ENCODE results near the gene ULK4. TPM values are rescaled to one million over a fixed set of nuclear protein-coding genes. Genes with fewer than 3 reads are reported as not detected.

Gene ULK4
- total and polyA plus RNA-seq, 2 of the 4 experiments (the other 2 are of a cell fraction): 2.7 to 5.0 TPM

- Histone ChIP-seq H3K4me1 (ENCODE audit: control insufficient read depth, insufficient read depth, low read length) (no peaks in the 10 kb centered on the region), H3K79me1 (ENCODE audit: low read depth in 1 of 2, low read length in 2 of 2) (no peaks in the 10 kb centered on the region), H3K23ac (ENCODE audit: low read depth, low read length) (no peak overlapping the region), H2BK15ac (ENCODE audit: low read depth, low read length) (no peak overlapping the region), H3K36me3 (ENCODE audit: control insufficient read depth, insufficient read depth, low read length) (no peaks in the 10 kb centered on the region), H3K27ac (ENCODE audit: insufficient read depth, low read length) (no peak overlapping the region), H4K5ac (ENCODE audit: low read depth, low read length) (no peak overlapping the region), H3K9me1 (ENCODE audit: insufficient read depth, low read length) (no peaks in the 10 kb centered on the region), H2AK5ac (ENCODE audit: low read depth, low read length) (no peak overlapping the region), H2BK20ac (ENCODE audit: low read depth, low read length) (no peak overlapping the region), H2AK9ac (replicated peaks; ENCODE audit: low read depth, low read length, poor library complexity) (no peak overlapping the region), H4K8ac (ENCODE audit: low read depth in 2 of 2, low read length in 2 of 2) (no peak overlapping the region), H4K91ac (ENCODE audit: insufficient read depth, low read depth, low read length) (no peak overlapping the region), H2BK5ac (ENCODE audit: low read depth, low read length, poor library complexity, severe bottlenecking) (no peak overlapping the region), H2AFZ (replicated peaks; ENCODE audit: low read length, poor library complexity) (no peak overlapping the region), H3K27me3 (ENCODE audit: control insufficient read depth, insufficient read depth, low read length) (0 out of 2 replicates have a peak, but pooled peaks cover 1% of the 10 kb centered on the region), H3K4me3 (ENCODE audit: insufficient read depth, low read depth, low read length) (no peak overlapping the region), H3K56ac (ENCODE audit: extremely low read depth, insufficient read depth, low read length) (no peak overlapping the region), H4K20me1 (ENCODE audit: insufficient read depth, low read length) (no peaks in the 10 kb centered on the region), H3K4me2 (ENCODE audit: low read depth, low read length) (no peak overlapping the region), H3K14ac (replicated peaks; ENCODE audit: low read depth, low read length) (no peak overlapping the region), H2BK120ac (ENCODE audit: low read depth, low read length) (no peak overlapping the region), H3K9me3 (ENCODE audit: control insufficient read depth, insufficient read depth, low read length) (no peaks in the 10 kb centered on the region), H3K4ac (ENCODE audit: low read depth, low read length) (no peak overlapping the region), H3K18ac (ENCODE audit: low read depth, low read length) (no peak overlapping the region), H3K9ac (ENCODE audit: low read depth, low read length) (no peak overlapping the region)
- dilution Hi-C loops (cut with HindIII; ENCODE audit: low sequenced_read_pairs, unreplicated experiment): no loop called here
- WGBS, 2 experiments (ENCODE audit: extremely low coverage in 2 of 2, insufficient read length in 1 of 2): no CpG with 5 or more reads among the region's 4 CpGs
- ChIA-PET CTCF (interaction anchor here (0.6 kb wide), 1 partner anchor 1128 kb away, joined by 3 read pairs; no protein-coding TSS in a partner anchor), POLR2A (ENCODE audit: unreplicated experiment) (no interaction called here)
- in situ Hi-C loops (cut with MboI; ENCODE audit: low sequenced_read_pairs): no loop called here
- BruUV-seq (replicated peaks): no TSS peak
- no peak for TF ChIP-seq USF2 (IDR thresholded peaks at IDR 0.05; ENCODE audit: low read depth, low read length)
- no peak for TF ChIP-seq CTCF (conservative IDR thresholded peaks at IDR 0.05; ENCODE audit: low read depth, low read length)
- TF ChIP-seq CEBPB (IDR thresholded peaks at IDR 0.05; ENCODE audit: low read depth, low read length): no peak
- no peak for TF ChIP-seq CHD1 (IDR thresholded peaks at IDR 0.05; ENCODE audit: low read depth, low read length)
- TF ChIP-seq MXI1 (IDR thresholded peaks at IDR 0.05; ENCODE audit: borderline replicate concordance, low read depth, low read length): no peak
- no peak for TF ChIP-seq POLR2A (IDR thresholded peaks at IDR 0.05; ENCODE audit: low read depth, low read length)
- TF ChIP-seq MAZ (IDR thresholded peaks at IDR 0.05; ENCODE audit: borderline replicate concordance, low read depth, low read length): no peak
- TF ChIP-seq RCOR1 (IDR thresholded peaks at IDR 0.05; ENCODE audit: insufficient replicate concordance, low read length): no peak
- no peak for TF ChIP-seq BHLHE40 (IDR thresholded peaks at IDR 0.05; ENCODE audit: low read depth, low read length)
- no peak for TF ChIP-seq MAFK (IDR thresholded peaks at IDR 0.05; ENCODE audit: low read depth, low read length)
- TF ChIP-seq ELK1 (IDR thresholded peaks at IDR 0.05; ENCODE audit: borderline replicate concordance, low read depth, low read length): no peak
- no peak for TF ChIP-seq RAD21 (IDR thresholded peaks at IDR 0.05; ENCODE audit: low read length)
- no peak for TF ChIP-seq FOS (IDR thresholded peaks at IDR 0.05; ENCODE audit: low read depth, low read length)
- no peak for TF ChIP-seq NFE2L2 (IDR thresholded peaks at IDR 0.05; ENCODE audit: low read depth, low read length)
- TF ChIP-seq SMC3 (IDR thresholded peaks at IDR 0.05; ENCODE audit: low read depth, low read length): no peak
- intact Hi-C loops (cut with micrococcal nuclease): no loop called here
- ATAC-seq (ENCODE audit: low read depth): no peak
- DNase-seq: no peak
These were observed 671.2 kb downstream of the ULK4 start for GRCh38 chr3:41290736-41291135.
